ENCODE measurements around the gene BASP1. TPM values are rescaled to one million over a fixed set of nuclear protein-coding genes. Genes with fewer than 3 reads are reported as not detected.
"Not testable (repeated sequence)": the region's sequence is repeated elsewhere in the genome, so short reads cannot be mapped to it uniquely, and the experiment has no call there.

The BASP1 gene
- total and polyA plus RNA-seq, 2 donors from 2014 or later, result 5.1 to 12.5 TPM

- Histone ChIP-seq H3K4me3 (ENCODE audit: low read length in 3 of 3) (no peak overlapping the region), H3K27me3 (ENCODE audit: control insufficient read depth, insufficient read depth, low read length) (no peaks in the 10 kb centered on the region), H3K27ac (ENCODE audit: low read depth in 2 of 2, low read length in 2 of 2) (no peak overlapping the region), H3K4me1 (ENCODE audit: control insufficient read depth in 2 of 3, insufficient read depth in 2 of 3, low read depth in 1 of 3, low read length in 3 of 3) (no peaks in the 10 kb centered on the region), H3K36me3 (ENCODE audit: control insufficient read depth in 2 of 3, insufficient read depth in 3 of 3, low read length in 3 of 3) (no peaks in the 10 kb centered on the region), H3K9ac (ENCODE audit: low read length in 3 of 3) (no peak overlapping the region), H3K9me3 (ENCODE audit: control insufficient read depth in 2 of 3, insufficient read depth in 1 of 3, low read length in 3 of 3) (no peaks in the 10 kb centered on the region)
- intact Hi-C loops (cut with DNase I), result no loop called here
- no peak for FAIRE-seq
- DNase-seq, result peak in 1 of 5 donors; percentile 78
- no peak for TF ChIP-seq CTCF (IDR thresholded peaks at IDR 0.05; ENCODE audit: borderline replicate concordance, extremely low read depth, insufficient read depth)
Observed at GRCh38 chr5:17305964-17306725, 88.7 kb downstream of the BASP1 start.

DNA sequence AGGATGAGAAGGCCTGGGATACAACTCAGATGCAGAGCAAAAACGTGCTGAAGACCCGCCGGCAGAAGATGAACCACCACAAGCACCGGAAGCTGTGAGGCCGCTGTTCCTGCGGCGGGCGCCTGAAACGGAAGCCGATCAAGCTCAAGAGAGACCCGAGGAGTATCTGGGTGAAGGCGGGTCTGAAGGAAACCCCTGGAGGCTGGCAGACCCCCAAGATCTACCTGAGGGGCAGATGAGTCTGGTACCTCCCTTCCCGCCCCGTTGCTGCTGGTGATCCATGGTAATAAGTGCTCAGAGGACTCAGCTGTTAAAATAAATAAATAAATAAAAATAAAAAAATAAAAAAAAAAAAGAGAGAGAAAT is 89.3 kb downstream of the BASP1 start:
- FAIRE-seq, result no peak
- Histone ChIP-seq H3K36me3 (ENCODE audit: control insufficient read depth in 2 of 3, insufficient read depth in 3 of 3, low read length in 3 of 3) (no peaks in the 10 kb centered on the region), H3K9ac (ENCODE audit: low read length in 3 of 3) (no peak overlapping the region), H3K27me3 (ENCODE audit: control insufficient read depth, insufficient read depth, low read length) (no peaks in the 10 kb centered on the region), H3K4me1 (ENCODE audit: control insufficient read depth in 2 of 3, insufficient read depth in 2 of 3, low read depth in 1 of 3, low read length in 3 of 3) (no peaks in the 10 kb centered on the region), H3K27ac (ENCODE audit: low read depth in 2 of 2, low read length in 2 of 2) (no peak overlapping the region), H3K9me3 (ENCODE audit: control insufficient read depth in 2 of 3, insufficient read depth in 1 of 3, low read length in 3 of 3) (no peaks in the 10 kb centered on the region), H3K4me3 (ENCODE audit: low read length in 3 of 3) (no peak overlapping the region)
- no peak for TF ChIP-seq CTCF (IDR thresholded peaks at IDR 0.05; ENCODE audit: borderline replicate concordance, extremely low read depth, insufficient read depth)
- intact Hi-C loops (cut with DNase I), result no loop called here
- no peak for DNase-seq

- not testable (repeated sequence) for H3K9ac ChIP-seq (ENCODE audit: low read length in 3 of 3); FAIRE-seq
Observed at GRCh38 chr5:17307440-17307839, 90.0 kb downstream of the BASP1 start.

DNA sequence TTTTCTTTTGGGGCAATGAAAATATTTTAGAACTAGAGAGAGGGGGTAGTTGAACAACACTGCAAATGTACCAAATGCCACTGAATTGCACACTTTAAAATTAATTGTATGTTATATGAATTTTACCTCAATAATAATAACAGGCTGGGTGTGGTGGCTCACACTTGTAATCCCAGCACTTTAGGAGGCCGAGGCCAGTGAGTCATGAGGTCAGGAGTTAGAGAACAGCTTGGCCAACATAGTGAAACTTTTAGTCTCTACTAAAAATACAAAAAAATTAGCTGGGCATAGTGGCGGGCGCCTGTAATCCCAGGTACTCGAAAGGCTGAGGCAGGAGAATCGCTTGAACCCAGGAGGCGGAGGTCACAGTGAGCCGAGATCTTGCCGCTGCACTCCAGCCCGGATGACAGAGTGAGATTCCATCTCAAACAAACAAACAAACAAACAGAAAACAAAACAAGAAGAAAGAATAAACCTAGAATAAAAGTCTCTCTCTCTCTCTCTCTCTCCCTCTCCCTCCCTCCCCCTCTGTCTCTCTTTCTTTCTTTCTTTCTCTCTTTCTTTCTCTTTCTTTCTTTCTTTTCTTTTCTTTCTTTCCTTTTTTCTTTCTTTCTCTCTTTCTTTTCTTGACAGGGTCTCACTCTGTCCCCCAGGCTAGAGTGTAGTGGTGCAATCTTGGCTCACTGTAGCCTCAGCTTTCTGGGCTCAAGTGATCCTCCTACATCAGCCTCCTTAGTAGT is 91.1 kb downstream of the BASP1 start:
- Histone ChIP-seq H3K4me3 (ENCODE audit: low read length in 3 of 3) (no peak overlapping the region), H3K9ac (ENCODE audit: low read length in 3 of 3) (no peak overlapping the region), H3K4me1 (ENCODE audit: control insufficient read depth in 2 of 3, insufficient read depth in 2 of 3, low read depth in 1 of 3, low read length in 3 of 3) (no peaks in the 10 kb centered on the region), H3K27ac (ENCODE audit: low read depth in 2 of 2, low read length in 2 of 2) (no peak overlapping the region), H3K27me3 (ENCODE audit: control insufficient read depth, insufficient read depth, low read length) (no peaks in the 10 kb centered on the region), H3K9me3 (ENCODE audit: control insufficient read depth in 2 of 3, insufficient read depth in 1 of 3, low read length in 3 of 3) (no peaks in the 10 kb centered on the region), H3K36me3 (ENCODE audit: control insufficient read depth in 2 of 3, insufficient read depth in 3 of 3, low read length in 3 of 3) (no peaks in the 10 kb centered on the region)
- FAIRE-seq, result no peak
- no peak for TF ChIP-seq CTCF (IDR thresholded peaks at IDR 0.05; ENCODE audit: borderline replicate concordance, extremely low read depth, insufficient read depth)
- intact Hi-C loops (cut with DNase I), result no loop called here
- no peak for DNase-seq

More at GRCh38 chr5:17307440-17307839, 90.0 kb downstream of the BASP1 start:
- H3K9me3 ChIP-seq (ENCODE audit: control insufficient read depth in 2 of 3, insufficient read depth in 1 of 3, low read length in 3 of 3); DNase-seq; intact Hi-C loops (cut with DNase I); H3K4me3 ChIP-seq (ENCODE audit: low read length in 3 of 3); H3K27ac ChIP-seq (ENCODE audit: low read depth in 2 of 2, low read length in 2 of 2); H3K4me1 ChIP-seq (ENCODE audit: control insufficient read depth in 2 of 3, insufficient read depth in 2 of 3, low read depth in 1 of 3, low read length in 3 of 3); H3K36me3 ChIP-seq (ENCODE audit: control insufficient read depth in 2 of 3, insufficient read depth in 3 of 3, low read length in 3 of 3); H3K27me3 ChIP-seq (ENCODE audit: control insufficient read depth, insufficient read depth, low read length): not testable (repeated sequence)

Measured in kidney (tissue), 14 donors.